NT2/D1 (cell line): ENCODE results near the gene ANKRD53.

ENCODE experiments used
- DNase-seq: peaks from one replicate; pipeline ENCODE4 v3.0.0-alpha.2; 2011; ENCODE audit warnings: low read depth, low spot score
- H3K27me3 ChIP-seq: 2 replicates; pipeline ENCODE4 v1.6.0; 2011; ENCODE audit warnings: mild to moderate bottlenecking; ENCODE audit not compliant: insufficient read length, insufficient read depth
- H3K36me3 ChIP-seq: 2 replicates; pipeline ENCODE4 v1.6.1; 2011; ENCODE audit warnings: mild to moderate bottlenecking, low read length, mixed read lengths; ENCODE audit not compliant: insufficient read depth, insufficient read length
- H3K4me1 ChIP-seq: 2 replicates; pipeline ENCODE4 v1.5.1; 2011; ENCODE audit not compliant: insufficient read depth, insufficient read length
- H3K4me3 ChIP-seq: 2 replicates; pipeline ENCODE4 v1.5.1; 2011; ENCODE audit warnings: low read depth; ENCODE audit not compliant: insufficient read length
- H3K9ac ChIP-seq: 2 replicates; pipeline ENCODE4 v1.6.0; 2011; ENCODE audit warnings: low read depth; ENCODE audit not compliant: insufficient read length
- H3K9me3 ChIP-seq: 2 replicates; pipeline ENCODE4 v1.5.1; 2011; ENCODE audit warnings: mild to moderate bottlenecking, low read length; ENCODE audit not compliant: insufficient read depth
- SUZ12 ChIP-seq: IDR thresholded peaks from 2 replicates; pipeline ENCODE4 v1.6.1; 2011; ENCODE audit not compliant: insufficient read length, insufficient read depth; ENCODE audit errors: extremely low read depth
- YY1 ChIP-seq: IDR thresholded peaks from 2 replicates; pipeline ENCODE4 v1.6.1; 2011; ENCODE audit not compliant: insufficient read length, insufficient read depth
- ZNF274 ChIP-seq: IDR thresholded peaks from 2 replicates; pipeline ENCODE4 v1.6.1; 2011; ENCODE audit warnings: mild to moderate bottlenecking, low read depth, low read length

The ANKRD53 gene

GRCh38 chr2:70964133-70964532, 14.3 kb upstream of the ANKRD53 start:
- Histone ChIP-seq H3K4me1 (no peaks in the 10 kb centered on the region), H3K4me3 (no peak overlapping the region), H3K9ac (no peak overlapping the region), H3K27me3 (peaks cover 38% of the 10 kb centered on the region), H3K36me3 (no peaks in the 10 kb centered on the region), H3K9me3 (no peaks in the 10 kb centered on the region)
- no peak for TF ChIP-seq YY1
- no peak for TF ChIP-seq SUZ12
- TF ChIP-seq ZNF274, result no peak
- DNase-seq, result no peak

DNA sequence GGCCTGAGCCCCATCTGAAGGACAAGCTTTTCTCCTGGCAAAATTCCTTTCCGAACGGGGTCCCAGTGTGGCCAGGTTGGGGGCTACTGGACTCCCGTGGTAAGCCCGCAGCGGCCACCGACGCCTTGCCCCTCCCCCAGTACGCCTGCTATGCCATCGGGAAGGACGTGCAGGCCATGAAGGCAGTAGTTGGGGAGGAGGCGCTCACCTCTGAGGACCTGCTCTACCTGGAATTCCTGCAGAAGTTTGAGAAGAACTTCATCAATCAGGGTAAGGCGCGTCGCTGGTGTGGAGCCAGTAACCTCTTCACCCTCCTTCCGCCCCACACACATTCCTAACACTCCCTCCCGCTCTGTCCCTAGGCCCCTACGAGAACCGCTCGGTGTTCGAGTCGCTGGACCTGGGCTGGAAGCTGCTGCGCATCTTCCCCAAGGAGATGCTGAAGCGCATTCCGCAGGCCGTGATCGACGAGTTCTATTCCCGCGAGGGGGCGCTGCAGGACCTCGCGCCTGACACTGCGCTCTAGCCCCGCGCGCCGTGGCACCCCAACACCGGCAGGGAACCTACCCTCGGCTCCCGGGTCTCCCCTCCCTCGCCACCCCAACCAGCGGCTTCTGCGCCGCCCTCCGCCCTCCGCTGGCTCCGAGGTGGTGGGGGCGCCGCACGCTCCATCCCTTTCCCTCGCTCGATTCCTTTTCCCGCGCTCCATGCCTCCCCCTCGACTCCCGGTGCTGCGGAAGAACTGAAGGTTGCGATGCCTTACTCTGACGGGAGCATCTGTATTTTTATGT, 13.6 kb upstream of the ANKRD53 start:
- Histone ChIP-seq H3K4me1 (no peaks in the 10 kb centered on the region), H3K9me3 (no peaks in the 10 kb centered on the region), H3K9ac (no peak overlapping the region), H3K36me3 (no peaks in the 10 kb centered on the region), H3K27me3 (peaks cover 38% of the 10 kb centered on the region), H3K4me3 (peak overlapping the region; percentile 10)
- peak; percentile 62 for DNase-seq
- TF ChIP-seq ZNF274 (no peak), SUZ12 (no peak), YY1 (no peak)

DNA sequence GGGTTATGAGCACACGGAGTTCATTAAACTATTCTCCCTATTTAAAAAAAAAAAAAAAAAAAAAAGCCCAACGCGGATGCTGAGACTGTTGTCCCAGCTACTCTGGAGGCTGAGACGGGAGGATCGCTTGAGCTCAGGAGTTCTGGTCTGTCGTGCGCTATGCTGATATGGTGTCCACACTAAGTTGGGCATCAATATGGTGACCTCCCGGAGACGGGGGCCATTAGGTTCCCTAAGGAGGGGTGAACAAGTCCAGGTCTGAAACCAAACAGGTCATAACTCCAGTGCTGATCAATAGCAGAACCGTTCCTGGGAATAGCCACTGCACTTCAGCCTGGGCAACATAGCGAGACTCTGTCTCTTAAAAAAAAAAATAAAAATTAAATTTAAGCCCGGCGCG, 12.9 kb upstream of the ANKRD53 start:
- Histone ChIP-seq H3K4me3 (no peak overlapping the region), H3K9ac (no peak overlapping the region), H3K27me3 (peaks cover 38% of the 10 kb centered on the region), H3K36me3 (no peaks in the 10 kb centered on the region), H3K4me1 (no peaks in the 10 kb centered on the region), H3K9me3 (no peaks in the 10 kb centered on the region)
- TF ChIP-seq SUZ12 (no peak), YY1 (no peak)
- DNase-seq, result no peak

DNA sequence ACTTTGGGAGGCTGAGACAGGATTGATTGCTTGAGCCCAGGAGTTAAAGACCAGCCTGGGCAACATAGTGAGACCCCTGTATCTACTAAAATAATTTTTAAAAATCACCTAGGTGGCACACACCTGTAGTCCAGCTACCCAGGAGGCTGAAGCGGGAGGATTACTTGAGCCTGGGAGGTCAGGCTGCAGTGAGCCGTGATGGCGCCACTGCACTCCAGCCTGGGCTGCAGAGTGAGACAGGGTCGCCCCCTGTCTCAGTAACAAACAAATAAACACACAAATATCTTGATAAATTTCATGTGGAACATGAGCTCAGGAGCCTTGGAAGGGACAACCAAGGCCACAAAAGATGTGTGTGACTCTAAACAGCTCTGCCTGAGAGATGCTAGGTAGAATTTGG, 11.7 kb upstream of the ANKRD53 start:
- no peak overlapping the region for H3K4me3 ChIP-seq
- H3K4me1 ChIP-seq, result no peaks in the 10 kb centered on the region
- no peak overlapping the region for H3K9ac ChIP-seq
- no peaks in the 10 kb centered on the region for H3K36me3 ChIP-seq
- H3K9me3 ChIP-seq, result no peaks in the 10 kb centered on the region
- TF ChIP-seq YY1 (no peak), SUZ12 (no peak), ZNF274 (no peak)
- no peak for DNase-seq
- peaks cover 38% of the 10 kb centered on the region for H3K27me3 ChIP-seq

- H3K36me3 ChIP-seq, result no peaks in the 10 kb centered on the region
- H3K9ac ChIP-seq, result no peak overlapping the region
- no peak overlapping the region for H3K4me3 ChIP-seq
- no peak for DNase-seq
- no peaks in the 10 kb centered on the region for H3K9me3 ChIP-seq
- H3K27me3 ChIP-seq, result peaks cover 36% of the 10 kb centered on the region
- no peaks in the 10 kb centered on the region for H3K4me1 ChIP-seq
- no peak for TF ChIP-seq SUZ12
- no peak for TF ChIP-seq ZNF274
- TF ChIP-seq YY1, result no peak
Observed at GRCh38 chr2:70967189-70967588, 11.2 kb upstream of the ANKRD53 start.

- H3K36me3 ChIP-seq, result no peaks in the 10 kb centered on the region
- peaks cover 28% of the 10 kb centered on the region for H3K27me3 ChIP-seq
- no peak overlapping the region for H3K9ac ChIP-seq
- TF ChIP-seq YY1 (no peak), SUZ12 (no peak), ZNF274 (no peak)
- no peak overlapping the region for H3K4me3 ChIP-seq
- no peaks in the 10 kb centered on the region for H3K9me3 ChIP-seq
- no peak for DNase-seq
- no peaks in the 10 kb centered on the region for H3K4me1 ChIP-seq
Observed at GRCh38 chr2:70974592-70974991, 3.8 kb upstream of the ANKRD53 start.

DNA sequence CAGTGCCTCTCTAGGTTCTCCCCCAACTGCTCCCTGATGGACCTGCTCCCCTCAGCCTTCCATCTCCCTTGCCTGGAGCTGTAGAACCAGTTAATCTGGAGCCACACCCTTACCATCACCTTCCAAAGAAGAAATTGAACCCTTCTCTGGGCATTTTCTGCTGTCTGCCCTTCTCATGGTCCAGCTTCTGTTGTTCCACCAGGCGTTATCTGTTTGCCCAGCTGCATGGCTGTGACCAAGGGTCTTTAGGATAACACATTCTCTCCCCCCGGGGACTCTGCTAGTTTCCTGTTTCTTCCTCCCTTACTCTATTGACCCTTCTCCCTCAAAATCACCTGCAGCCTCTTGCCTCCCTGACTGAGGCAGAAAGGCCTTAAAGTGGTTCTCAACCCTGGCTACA, 3.2 kb upstream of the ANKRD53 start:
- no peak overlapping the region for H3K4me3 ChIP-seq
- H3K27me3 ChIP-seq, result peaks cover 30% of the 10 kb centered on the region
- H3K9ac ChIP-seq, result no peak overlapping the region
- H3K4me1 ChIP-seq, result no peaks in the 10 kb centered on the region
- H3K36me3 ChIP-seq, result no peaks in the 10 kb centered on the region
- no peaks in the 10 kb centered on the region for H3K9me3 ChIP-seq
- TF ChIP-seq SUZ12 (no peak), ZNF274 (no peak), YY1 (no peak)
- no peak for DNase-seq
